PC-3 (cell line): ENCODE measurements around the gene COL19A1.

Experiments
- CTCF ChIP-seq: fragments of 300-600 bp; sonication (generic); conservative IDR thresholded peaks from 2 replicates; pipeline ENCODE4 v1.5.1; 2017; ENCODE audit warnings: antibody characterized with exemption, low read depth, mild to moderate bottlenecking, low read length
- EZH2 ChIP-seq: fragments of 300-600 bp; sonication (generic); IDR thresholded peaks from one replicate; pipeline ENCODE4 v1.6.1; 2017; ENCODE audit warnings: antibody characterized with exemption, mild to moderate bottlenecking, low read length; ENCODE audit not compliant: unreplicated experiment

GRCh38 chr6:70062010-70062409 lies 195.7 kb downstream of the COL19A1 start:
- TF ChIP-seq EZH2, result no peak
- TF ChIP-seq CTCF, result no peak
